ENCODE results near the gene ZNF574.
"Not testable (repeated sequence)": the region's sequence is repeated elsewhere in the genome, so short reads cannot be mapped to it uniquely, and the experiment has no call there.

ZNF574 gene

DNA sequence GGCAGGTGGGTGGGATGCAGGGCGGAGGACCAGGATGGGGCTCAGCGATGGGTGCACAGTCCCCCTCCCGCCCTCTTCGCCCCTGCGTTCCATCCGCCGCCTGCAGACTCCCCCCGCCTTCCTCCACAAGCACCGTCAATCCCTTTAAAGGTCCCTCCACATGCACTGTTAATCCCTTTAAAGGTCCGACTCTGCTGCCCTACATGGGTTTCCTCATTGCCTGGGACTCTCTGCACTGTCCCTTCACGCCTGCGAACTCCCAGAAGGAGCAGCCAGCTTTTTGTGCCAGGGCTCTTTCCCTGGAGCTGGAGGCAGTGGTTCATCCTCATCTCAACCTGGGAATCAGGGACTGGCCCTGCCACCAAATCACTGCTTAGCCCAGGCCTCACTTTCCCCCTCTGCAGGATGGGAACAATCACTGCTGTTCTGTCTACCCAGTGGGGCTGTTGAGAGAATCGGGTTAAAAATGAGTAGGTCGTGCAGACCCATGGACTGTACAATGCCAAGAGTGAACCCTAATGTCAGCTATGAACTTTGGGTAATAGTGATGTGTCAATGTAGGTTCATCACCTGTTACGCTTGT lies 20.4 kb downstream of the ZNF574 start:
- H3K9me3 Mint-ChIP-seq: no peaks in the 10 kb centered on the region
- no peaks in the 10 kb centered on the region for H3K27me3 Mint-ChIP-seq
- no peak overlapping the region for H3K4me3 Mint-ChIP-seq

DNA sequence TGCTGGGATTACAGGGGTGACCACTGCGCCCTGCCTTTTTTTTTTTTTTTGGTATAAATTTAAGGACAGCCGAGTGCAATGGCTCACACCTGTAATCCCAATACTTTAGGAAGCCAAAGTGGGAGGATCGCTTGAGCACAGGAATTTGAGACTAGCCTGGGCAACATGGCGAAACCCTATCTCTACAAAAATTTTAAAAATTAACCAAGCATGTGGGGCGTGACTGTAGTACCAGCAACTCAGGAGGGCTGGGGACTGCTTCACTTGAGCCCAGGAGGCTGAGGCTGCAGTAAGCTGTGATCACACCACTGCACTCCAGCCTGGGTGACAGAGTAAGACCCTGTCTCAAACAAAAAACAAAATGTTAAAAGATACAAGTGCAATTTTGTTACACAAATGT lies 21.5 kb downstream of the ZNF574 start:
- Mint-ChIP-seq H3K36me3 (ENCODE audit: low read depth) (peaks cover 73% of the 10 kb centered on the region), H3K9me3 (no peaks in the 10 kb centered on the region), H3K4me1 (ENCODE audit: low read depth) (peaks cover under 1% of the 10 kb centered on the region), H3K4me3 (no peak overlapping the region), H3K27me3 (no peaks in the 10 kb centered on the region), H3K27ac (no peak overlapping the region)
- DNase-seq: no peak

More for the DNA sequence above, 20.4 kb downstream of the ZNF574 start:
- no peak overlapping the region for H3K27ac Mint-ChIP-seq
- H3K36me3 Mint-ChIP-seq (ENCODE audit: low read depth): peaks cover 73% of the 10 kb centered on the region
- DNase-seq: no peak
- H3K4me1 Mint-ChIP-seq (ENCODE audit: low read depth): peaks cover 5% of the 10 kb centered on the region

DNA sequence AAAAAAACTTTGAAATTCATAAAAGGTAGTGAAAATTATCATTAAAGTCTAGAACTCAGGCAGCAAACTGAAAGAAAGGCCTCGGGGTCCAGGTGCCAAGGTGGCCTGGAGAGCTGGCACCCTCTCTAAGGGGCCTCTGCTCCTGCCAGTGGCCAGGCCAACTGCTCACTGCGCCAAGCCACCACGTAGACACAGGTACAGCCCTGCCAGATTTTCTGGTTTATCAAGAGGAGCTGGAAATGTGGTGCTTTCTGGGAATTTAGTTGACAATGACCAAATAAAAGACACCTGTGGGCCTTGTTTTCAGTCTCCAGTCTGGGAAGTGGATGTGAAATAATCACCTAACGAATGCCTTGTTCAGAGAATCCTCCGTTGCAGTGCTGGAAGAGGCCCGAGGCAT lies 22.8 kb downstream of the ZNF574 start:
- Mint-ChIP-seq H3K4me1 (ENCODE audit: low read depth) (no peaks in the 10 kb centered on the region), H3K27ac (no peak overlapping the region), H3K27me3 (no peaks in the 10 kb centered on the region), H3K9me3 (no peaks in the 10 kb centered on the region), H3K4me3 (no peak overlapping the region), H3K36me3 (ENCODE audit: low read depth) (peaks cover 77% of the 10 kb centered on the region)
- DNase-seq: no peak

DNA sequence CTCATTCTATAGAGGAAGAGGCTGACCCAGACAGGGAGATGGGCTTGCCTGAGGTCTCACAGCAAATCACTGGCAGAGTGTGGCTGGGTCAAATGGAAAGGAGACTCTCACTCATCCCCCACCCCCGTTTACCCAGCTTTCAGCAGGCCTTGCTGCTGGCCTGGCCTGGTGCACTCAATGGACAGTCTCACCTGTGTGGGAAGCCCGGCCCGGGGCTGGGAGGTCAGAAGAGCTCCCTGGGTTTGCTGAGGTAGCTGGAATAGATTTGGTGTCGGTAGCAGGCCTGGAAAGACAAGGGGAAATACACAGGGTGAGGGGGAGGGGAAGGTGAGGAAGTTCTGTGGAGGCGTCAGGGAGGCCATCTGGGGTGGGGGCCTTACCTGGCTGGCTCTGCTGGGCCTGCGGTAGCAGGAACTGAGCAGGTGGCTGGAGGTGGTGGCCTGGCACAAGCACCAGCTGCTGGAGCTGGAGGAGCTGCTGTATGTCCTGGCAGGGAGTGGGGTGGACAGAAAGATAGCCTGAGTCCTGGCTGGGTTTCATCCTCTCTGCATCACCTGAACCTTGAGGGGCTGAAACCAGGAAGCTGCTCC lies 23.5 kb downstream of the ZNF574 start:
- no peaks in the 10 kb centered on the region for H3K4me1 Mint-ChIP-seq (ENCODE audit: low read depth)
- no peak overlapping the region for H3K4me3 Mint-ChIP-seq
- no peaks in the 10 kb centered on the region for H3K27me3 Mint-ChIP-seq
- no peak for DNase-seq
- no peaks in the 10 kb centered on the region for H3K9me3 Mint-ChIP-seq
- H3K27ac Mint-ChIP-seq: no peak overlapping the region
- H3K36me3 Mint-ChIP-seq (ENCODE audit: low read depth): peaks cover 77% of the 10 kb centered on the region

DNA sequence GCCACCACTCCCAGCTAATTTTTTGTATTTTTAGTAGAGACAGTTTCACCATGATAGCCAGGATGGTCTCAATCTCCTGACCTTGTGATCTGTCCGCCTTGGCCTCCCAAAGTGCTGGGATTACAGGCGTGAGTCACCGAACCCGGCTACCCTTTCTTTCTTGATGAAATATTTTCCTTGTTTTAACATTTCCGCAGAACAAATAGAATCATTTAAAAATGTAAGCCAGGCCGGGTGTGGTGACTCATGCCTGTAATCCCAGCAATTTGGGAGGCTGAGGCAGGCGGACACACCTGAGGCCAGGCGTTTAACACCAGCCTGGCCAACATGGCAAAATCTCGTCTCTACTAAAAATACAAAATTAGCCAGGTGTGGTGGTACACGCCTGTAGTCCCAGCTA lies 24.3 kb downstream of the ZNF574 start:
- H3K36me3 Mint-ChIP-seq (ENCODE audit: low read depth): peaks cover 77% of the 10 kb centered on the region
- not testable (repeated sequence) for H3K27ac Mint-ChIP-seq; H3K4me1 Mint-ChIP-seq (ENCODE audit: low read depth); H3K27me3 Mint-ChIP-seq; H3K9me3 Mint-ChIP-seq; H3K4me3 Mint-ChIP-seq; DNase-seq

DNA sequence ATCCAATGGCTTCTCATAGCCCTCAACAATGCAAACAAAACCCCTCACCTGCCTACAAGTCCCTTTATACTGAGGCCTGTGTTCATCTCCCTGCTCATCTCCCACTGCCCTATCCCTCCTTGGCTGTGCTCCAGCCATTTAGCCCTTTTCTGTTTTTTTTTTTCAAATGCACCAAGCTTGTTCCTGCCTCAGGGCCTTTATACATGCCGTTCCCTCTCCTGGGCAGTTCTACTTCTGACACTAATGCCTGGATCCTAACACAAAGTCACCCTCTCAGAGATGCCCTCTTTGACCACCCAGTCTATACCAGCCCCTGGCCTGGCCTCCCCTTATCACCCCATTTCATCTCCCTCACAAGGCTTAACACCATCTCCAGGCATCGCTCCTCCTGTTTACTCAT lies 26.9 kb downstream of the ZNF574 start:
- no peaks in the 10 kb centered on the region for H3K9me3 Mint-ChIP-seq

DNA sequence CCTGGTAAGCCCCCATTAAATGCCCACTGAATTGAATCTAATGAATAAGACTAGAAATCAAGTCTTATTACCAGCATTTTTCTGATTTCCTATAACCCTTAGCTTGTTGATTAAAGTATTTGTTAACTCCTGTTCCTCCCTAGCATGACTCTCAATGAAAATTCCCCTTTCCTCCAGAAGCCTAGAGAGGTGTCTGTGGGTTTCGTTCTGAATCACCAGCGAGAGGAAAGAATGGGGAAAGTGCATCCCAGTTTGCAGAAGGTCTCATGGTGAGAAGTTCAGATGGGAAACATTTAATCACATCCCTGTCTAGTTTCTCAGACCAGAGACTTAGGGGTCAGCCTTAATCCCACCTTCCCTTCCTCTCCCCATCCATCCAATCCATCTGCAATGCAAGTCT lies 29.4 kb downstream of the ZNF574 start:
- H3K27me3 Mint-ChIP-seq: no peaks in the 10 kb centered on the region
- peak overlapping the region; percentile 60 for H3K27ac Mint-ChIP-seq
- no peak overlapping the region for H3K4me3 Mint-ChIP-seq
- DNase-seq: no peak
- H3K4me1 Mint-ChIP-seq (ENCODE audit: low read depth): peaks cover 30% of the 10 kb centered on the region
- H3K9me3 Mint-ChIP-seq: no peaks in the 10 kb centered on the region
- peaks cover 76% of the 10 kb centered on the region for H3K36me3 Mint-ChIP-seq (ENCODE audit: low read depth)

More for the DNA sequence above, 26.9 kb downstream of the ZNF574 start:
- peaks cover 76% of the 10 kb centered on the region for H3K36me3 Mint-ChIP-seq (ENCODE audit: low read depth)
- no peak overlapping the region for H3K27ac Mint-ChIP-seq
- no peaks in the 10 kb centered on the region for H3K27me3 Mint-ChIP-seq
- H3K4me3 Mint-ChIP-seq: no peak overlapping the region
- H3K4me1 Mint-ChIP-seq (ENCODE audit: low read depth): peaks cover 19% of the 10 kb centered on the region
- DNase-seq: no peak

DNA sequence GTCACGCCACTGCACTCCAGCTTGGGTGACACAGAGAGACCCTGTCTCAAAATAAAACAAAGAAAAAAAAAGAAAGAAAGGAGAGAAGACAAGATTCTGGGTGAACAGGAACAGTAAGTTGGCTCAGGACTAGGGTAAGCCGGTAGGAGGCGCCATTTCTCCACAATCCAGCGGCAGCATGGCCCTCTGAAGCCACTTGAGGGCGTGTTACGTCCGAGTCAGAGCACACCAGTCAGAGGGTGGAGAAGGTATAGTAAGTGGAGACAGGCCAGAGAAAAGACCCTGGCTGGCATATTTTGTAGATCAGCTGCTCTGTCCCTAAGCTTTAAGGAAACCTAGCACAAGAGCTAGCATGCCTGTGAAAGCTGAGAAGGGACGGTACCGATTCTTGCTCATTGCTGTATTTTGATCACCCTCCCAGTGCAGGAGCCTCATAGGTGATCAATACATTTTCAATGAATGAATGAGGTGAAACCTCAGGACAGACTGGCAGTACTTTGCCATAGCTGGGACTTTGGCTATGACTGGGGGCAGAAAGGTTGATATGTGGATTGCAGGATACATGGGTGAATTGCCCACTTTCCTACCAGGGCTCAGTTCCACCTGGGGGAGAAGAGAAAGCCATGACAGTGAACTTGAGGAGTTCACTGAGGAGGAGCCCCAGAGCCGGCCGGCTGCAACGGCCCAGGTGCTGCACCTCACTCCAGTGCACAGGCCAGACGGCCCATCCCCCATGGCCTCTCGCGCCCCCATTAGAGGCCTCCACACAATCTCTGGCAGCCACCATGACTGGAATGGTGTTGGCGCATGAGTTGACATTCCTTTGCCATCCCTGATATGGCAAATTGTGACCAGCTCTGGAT lies 32.8 kb downstream of the ZNF574 start:
- no peaks in the 10 kb centered on the region for H3K27me3 Mint-ChIP-seq
- no peak overlapping the region for H3K4me3 Mint-ChIP-seq
- H3K27ac Mint-ChIP-seq: peak overlapping the region; percentile 72

DNA sequence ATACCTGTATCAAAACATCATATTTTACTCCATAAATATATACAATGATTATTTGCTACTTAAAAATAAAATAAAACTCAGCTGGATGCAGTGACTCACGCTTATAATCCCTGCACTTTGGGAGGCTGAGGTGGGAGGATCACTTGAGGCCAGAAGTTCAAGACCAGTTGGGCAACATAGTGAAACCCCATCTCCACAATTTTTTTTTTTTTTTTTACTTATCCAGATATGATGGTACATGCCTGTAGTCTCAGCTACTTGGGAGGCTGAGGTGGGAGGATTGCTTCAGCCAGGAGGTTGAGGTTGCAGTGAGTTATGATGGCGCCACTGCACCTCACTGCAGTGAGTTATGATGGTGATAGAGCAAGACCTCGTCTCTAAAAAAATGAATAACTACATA lies 33.9 kb downstream of the ZNF574 start:
- H3K4me1 Mint-ChIP-seq (ENCODE audit: low read depth): peaks cover 69% of the 10 kb centered on the region
- H3K27ac Mint-ChIP-seq: no peak overlapping the region
- H3K4me3 Mint-ChIP-seq: no peak overlapping the region
- H3K27me3 Mint-ChIP-seq: no peaks in the 10 kb centered on the region
- peaks cover 86% of the 10 kb centered on the region for H3K36me3 Mint-ChIP-seq (ENCODE audit: low read depth)
- no peak for DNase-seq
- H3K9me3 Mint-ChIP-seq: no peaks in the 10 kb centered on the region

More for the DNA sequence above, 32.8 kb downstream of the ZNF574 start:
- no peaks in the 10 kb centered on the region for H3K9me3 Mint-ChIP-seq
- DNase-seq: peak; percentile 89
- H3K4me1 Mint-ChIP-seq (ENCODE audit: low read depth): peaks cover 61% of the 10 kb centered on the region
- peaks cover 87% of the 10 kb centered on the region for H3K36me3 Mint-ChIP-seq (ENCODE audit: low read depth)

DNA sequence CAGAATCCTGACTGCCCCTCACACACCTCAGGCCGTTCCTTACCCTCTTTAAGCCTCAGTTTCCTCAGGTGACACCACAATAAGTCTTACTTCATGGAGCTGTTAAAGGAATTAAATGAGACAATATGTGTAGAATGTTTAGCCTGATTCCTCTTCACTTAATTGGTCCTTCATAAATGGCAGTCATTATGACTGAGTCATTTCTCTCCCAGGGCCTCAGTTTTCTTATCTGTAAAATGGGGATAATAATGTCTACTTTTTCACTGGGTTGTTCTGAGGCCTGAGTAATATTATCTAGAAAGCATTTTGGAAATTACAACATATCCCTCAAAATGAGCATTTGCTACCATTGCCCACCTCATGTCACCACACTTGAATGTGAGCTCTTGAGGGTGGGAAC lies 34.7 kb downstream of the ZNF574 start:
- Mint-ChIP-seq H3K4me3 (no peak overlapping the region), H3K36me3 (ENCODE audit: low read depth) (peaks cover 86% of the 10 kb centered on the region), H3K27me3 (no peaks in the 10 kb centered on the region), H3K9me3 (no peaks in the 10 kb centered on the region), H3K27ac (peak overlapping the region; percentile 88), H3K4me1 (ENCODE audit: low read depth) (peaks cover 61% of the 10 kb centered on the region)
- DNase-seq: no peak

DNA sequence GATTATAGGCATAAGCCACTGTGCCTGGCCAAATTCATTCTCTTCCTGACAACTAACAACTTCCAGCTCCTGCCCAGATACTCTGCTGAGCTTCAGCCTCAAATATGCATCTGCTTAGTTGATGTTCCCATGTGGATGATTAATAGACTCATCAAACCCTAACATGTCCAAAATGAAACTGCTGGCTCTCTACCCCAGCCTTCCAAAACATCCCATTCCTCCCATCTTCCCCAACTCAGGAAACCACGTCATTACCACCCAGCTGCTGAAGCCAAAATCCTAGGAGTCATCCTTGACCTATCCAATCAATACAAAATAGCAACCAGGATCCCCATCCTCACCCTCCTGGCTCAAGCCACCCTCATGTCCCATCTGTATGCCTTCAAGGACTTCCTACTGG lies 35.4 kb downstream of the ZNF574 start:
- Mint-ChIP-seq H3K27ac (peak overlapping the region; percentile 88), H3K4me3 (no peak overlapping the region), H3K9me3 (no peaks in the 10 kb centered on the region), H3K27me3 (no peaks in the 10 kb centered on the region), H3K36me3 (ENCODE audit: low read depth) (peaks cover 86% of the 10 kb centered on the region), H3K4me1 (ENCODE audit: low read depth) (peaks cover 58% of the 10 kb centered on the region)
- no peak for DNase-seq

DNA sequence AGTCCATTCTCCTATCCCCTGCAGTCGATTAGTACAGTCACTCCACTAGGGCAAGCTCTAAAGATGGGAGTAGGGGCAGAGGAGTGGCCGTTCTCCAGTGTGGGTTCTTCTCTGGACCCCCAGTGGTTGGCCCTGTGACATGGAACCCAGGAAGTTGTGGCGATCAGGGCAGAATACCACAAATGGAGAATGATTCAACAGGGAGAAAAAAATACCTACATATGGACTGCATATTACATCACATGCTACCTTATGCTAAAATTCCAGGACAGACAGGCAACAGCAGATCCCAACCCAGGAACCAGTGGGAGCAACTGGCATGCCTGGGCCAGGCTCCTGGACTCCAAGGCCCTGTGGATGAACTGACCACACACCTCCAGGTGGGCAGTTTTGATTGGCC lies 35.8 kb downstream of the ZNF574 start:
- Mint-ChIP-seq H3K9me3 (no peaks in the 10 kb centered on the region), H3K27me3 (no peaks in the 10 kb centered on the region), H3K36me3 (ENCODE audit: low read depth) (peaks cover 89% of the 10 kb centered on the region), H3K27ac (peak overlapping the region; percentile 88), H3K4me1 (ENCODE audit: low read depth) (peaks cover 57% of the 10 kb centered on the region), H3K4me3 (no peak overlapping the region)
- DNase-seq: no peak

DNA sequence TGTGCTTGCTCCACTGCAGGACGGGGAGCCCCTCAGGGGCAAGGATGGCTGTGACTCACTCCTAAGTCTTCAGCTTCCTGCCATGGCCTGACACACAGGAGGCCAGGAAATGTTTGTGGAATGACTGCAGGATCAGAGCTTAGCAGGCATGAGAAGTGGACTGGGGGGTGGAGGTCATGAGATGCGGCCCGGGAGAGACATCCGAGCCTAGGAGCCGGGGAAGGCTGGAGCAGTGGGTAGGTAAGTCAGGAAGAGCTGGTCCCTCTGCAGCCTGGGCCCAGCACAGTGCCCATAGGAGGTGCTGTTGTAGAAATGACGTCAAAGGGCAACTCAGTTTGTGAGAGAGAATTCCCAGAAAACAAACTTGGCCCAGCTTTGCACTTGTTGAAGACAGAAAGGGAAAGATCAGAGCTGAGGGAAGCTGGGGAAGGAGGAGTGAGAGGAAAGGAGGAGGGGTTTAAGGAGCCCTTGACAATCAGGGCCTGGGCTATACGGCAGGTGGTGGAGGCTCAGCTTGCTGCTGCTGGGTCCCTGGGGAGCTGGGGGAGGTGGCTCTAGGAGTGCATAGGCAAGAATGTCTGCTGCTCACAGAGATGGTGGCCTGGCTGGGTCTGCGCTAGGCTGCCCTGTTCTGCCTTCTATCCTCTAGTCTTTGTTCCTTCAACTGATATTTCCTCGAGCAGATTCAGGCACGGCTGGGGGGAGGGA lies 37.8 kb downstream of the ZNF574 start:
- Mint-ChIP-seq H3K27ac (peak overlapping the region; percentile 88), H3K27me3 (no peaks in the 10 kb centered on the region), H3K4me1 (ENCODE audit: low read depth) (peaks cover 59% of the 10 kb centered on the region), H3K36me3 (ENCODE audit: low read depth) (peaks cover 91% of the 10 kb centered on the region), H3K4me3 (no peak overlapping the region), H3K9me3 (no peaks in the 10 kb centered on the region)
- no peak for DNase-seq

DNA sequence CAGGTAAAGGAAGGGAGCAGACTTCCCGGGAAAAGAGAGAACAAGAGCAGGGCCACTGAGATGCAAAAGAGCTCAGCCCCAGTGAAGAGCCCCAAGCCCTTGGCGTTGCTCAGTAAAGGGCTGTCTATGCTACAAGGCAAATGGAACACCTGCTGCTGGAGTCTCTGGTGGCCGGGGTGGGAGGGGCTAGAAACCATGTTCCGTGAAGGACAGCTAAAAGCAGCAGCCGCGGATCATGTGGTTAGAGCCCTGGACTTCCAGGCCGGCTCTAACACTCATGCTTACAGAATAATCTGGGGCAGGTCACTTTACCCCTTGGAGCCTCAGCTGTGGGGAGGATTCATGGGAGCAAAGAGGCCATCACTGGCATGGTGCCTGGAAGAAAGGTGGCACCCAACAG lies 38.4 kb downstream of the ZNF574 start:
- Mint-ChIP-seq H3K4me1 (ENCODE audit: low read depth) (peaks cover 57% of the 10 kb centered on the region), H3K36me3 (ENCODE audit: low read depth) (peaks cover 89% of the 10 kb centered on the region), H3K9me3 (no peaks in the 10 kb centered on the region), H3K27ac (peak overlapping the region; percentile 88), H3K27me3 (no peaks in the 10 kb centered on the region), H3K4me3 (no peak overlapping the region)
- no peak for DNase-seq

All from activated T-cell treated with anti-CD3 and anti-CD28 coated beads, Interleukin-2, amount 50 U/mL, for 24 hours (primary cell).